ENCODE measurements around the gene GPR162.

GRCh38 chr12:6868211-6869048 is 46.8 kb downstream of the GPR162 start:
- no peak for TF ChIP-seq SIN3A (IDR thresholded peaks at IDR 0.05; ENCODE audit: borderline replicate concordance, insufficient read depth, low read length)
- TF ChIP-seq POLR2AphosphoS5 (IDR thresholded peaks at IDR 0.05; ENCODE audit: low read depth, low read length): no peak
- no peak for TF ChIP-seq TAF1 (IDR thresholded peaks at IDR 0.05; ENCODE audit: borderline replicate concordance, insufficient read depth, low read length)
- TF ChIP-seq REST (IDR thresholded peaks at IDR 0.05; ENCODE audit: insufficient read depth in 1 of 2, low read depth in 2 of 2, low read length in 2 of 2): no peak
- TF ChIP-seq FOXP2 (optimal IDR thresholded peaks at IDR 0.05; ENCODE audit: borderline replicate concordance, extremely low read depth, extremely low read length, insufficient read depth): no peak
